ENCODE measurements around the gene VPREB3.
"Not testable (repeated sequence)": the region's sequence is repeated elsewhere in the genome, so short reads cannot be mapped to it uniquely, and the experiment has no call there.

Gene VPREB3

DNA sequence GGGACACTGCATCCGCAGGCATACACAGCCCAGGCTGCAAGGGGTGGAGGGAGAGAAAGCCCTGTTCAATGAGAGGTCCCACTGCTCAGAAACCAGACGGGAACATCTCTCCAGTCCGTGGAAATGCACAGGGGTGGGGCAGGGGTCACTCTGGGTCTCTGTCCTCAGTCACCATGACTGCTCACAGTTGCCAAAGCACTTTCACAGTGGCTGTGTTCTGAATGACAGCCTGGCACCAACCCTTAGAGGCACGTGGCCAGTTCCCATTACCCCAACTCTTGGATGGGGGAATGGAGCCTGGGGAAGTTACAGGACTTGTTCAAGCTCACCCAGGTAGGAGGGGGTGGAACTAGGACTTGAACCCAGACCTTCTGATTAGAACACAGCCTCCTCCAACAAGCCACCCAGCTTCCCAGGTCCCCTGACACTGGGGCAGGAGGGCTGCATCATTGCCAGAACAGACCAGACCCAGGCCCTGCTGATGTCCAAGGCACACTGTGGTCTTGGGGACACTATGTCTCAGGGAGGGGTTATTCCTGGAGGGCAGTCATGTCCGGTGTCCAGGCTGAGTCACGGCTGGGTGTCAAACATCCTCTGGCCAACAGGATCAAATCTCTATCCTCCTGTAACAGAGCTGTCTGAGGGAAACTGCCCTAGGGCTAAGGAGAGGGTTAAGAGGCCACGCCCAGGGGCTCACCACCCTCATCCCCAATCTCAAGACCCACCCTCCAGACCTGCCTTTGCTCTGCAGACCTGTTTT is 11.5 kb downstream of the VPREB3 start:
- DNase-seq (ENCODE audit: low spot score): no peak

GRCh38 chr22:23737696-23738095 is 16.5 kb downstream of the VPREB3 start:
- DNase-seq (ENCODE audit: low spot score): no peak

- DNase-seq (ENCODE audit: low spot score): not testable (repeated sequence)
Observed at GRCh38 chr22:23728108-23728507, 26.1 kb downstream of the VPREB3 start.

DNA sequence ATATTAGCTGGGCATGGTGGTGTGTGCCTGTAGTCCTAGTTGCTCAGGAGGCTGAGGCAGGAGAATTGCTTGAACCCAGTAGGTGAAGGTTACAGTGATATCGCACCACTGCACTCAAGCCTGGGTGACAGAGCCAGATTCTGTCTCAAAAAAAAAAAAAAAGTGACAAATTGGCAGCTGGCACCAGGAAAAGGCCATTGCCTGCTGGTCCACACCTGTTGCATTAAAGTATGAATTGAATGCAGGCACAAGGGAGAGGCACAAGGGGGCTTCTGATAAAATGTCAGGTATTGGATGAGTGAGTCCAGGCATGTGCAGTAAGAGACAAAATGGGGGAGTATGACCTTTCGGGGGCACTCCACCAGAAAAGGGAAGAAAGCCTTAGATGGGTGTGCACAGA is 31.5 kb downstream of the VPREB3 start:
- DNase-seq (ENCODE audit: low spot score): no peak

DNA sequence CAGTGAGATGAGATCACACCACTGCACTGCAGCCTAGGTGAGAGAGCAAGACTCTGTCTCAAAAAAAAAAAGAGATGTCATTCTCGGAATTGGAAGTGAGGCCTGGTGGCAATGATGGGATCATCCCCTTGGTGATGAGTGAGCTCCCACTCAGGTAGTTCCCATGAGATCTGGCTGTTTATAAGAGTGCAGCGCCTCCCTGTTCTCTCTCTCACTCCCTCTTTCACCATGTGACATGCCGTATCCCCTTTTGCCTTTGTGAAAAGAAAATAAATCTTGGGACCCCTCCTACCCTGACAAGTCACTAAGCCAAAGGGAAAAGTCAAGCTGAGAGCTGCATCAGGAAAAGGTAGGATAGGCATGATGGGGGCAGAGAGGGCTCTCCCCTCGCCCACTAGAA is 32.1 kb downstream of the VPREB3 start:
- no peak for DNase-seq (ENCODE audit: low spot score)

DNA sequence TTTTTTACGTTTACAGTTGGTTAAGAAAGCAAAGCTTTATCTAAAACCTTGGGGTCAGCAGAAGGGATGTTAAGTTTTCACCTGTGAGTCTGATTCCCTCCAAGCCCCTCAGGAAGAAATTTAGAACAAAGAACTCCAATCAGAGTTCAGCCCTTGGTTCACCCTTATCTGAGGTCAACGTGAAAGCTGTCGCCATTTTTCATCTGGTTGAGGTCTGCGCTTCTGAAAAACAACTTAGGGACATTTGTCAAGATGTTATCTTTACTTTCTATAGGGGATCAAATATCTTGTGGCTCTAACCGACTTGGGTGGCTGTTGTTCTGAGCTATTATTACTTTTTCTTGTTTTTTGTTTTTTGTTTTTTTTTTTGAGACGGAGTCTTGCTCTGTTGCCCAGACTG is 33.4 kb downstream of the VPREB3 start:
- no peak for DNase-seq (ENCODE audit: low spot score)

GRCh38 chr22:23718371-23719165 is 35.7 kb downstream of the VPREB3 start:
- no peak for DNase-seq (ENCODE audit: low spot score)

GRCh38 chr22:23716811-23717801 is 37.1 kb downstream of the VPREB3 start:
- DNase-seq (ENCODE audit: low spot score): peak; percentile 80

DNA sequence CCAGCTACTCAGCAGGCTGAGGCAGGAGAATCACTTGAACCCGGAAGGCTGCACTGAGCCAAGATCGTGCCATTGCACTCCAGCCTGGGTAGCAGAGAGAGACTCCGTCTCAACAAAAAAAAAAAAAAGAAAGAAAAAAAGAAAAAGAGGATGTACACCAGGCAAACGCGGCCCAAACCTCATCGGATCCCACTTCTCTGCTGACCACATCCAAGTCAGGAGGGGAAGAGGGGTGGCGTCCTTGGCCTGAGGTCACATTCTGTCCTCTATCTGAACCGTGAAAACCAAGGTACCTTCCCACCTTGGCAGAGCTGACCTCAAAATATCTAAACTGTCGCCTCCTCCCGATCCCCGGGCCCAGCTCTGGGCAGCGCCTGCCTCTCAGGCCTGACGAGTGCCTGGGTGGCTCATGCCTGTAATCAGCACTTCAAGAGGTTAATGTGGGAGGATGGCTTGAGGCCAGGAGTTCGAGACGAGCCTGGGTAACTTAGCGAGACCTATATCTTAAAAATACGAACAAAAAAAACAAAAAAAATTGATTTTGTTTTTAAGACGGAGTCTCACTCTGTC is 38.3 kb downstream of the VPREB3 start:
- no peak for DNase-seq (ENCODE audit: low spot score)

- DNase-seq (ENCODE audit: low spot score): no peak
Observed at GRCh38 chr22:23714596-23715578, 39.3 kb downstream of the VPREB3 start.

DNA sequence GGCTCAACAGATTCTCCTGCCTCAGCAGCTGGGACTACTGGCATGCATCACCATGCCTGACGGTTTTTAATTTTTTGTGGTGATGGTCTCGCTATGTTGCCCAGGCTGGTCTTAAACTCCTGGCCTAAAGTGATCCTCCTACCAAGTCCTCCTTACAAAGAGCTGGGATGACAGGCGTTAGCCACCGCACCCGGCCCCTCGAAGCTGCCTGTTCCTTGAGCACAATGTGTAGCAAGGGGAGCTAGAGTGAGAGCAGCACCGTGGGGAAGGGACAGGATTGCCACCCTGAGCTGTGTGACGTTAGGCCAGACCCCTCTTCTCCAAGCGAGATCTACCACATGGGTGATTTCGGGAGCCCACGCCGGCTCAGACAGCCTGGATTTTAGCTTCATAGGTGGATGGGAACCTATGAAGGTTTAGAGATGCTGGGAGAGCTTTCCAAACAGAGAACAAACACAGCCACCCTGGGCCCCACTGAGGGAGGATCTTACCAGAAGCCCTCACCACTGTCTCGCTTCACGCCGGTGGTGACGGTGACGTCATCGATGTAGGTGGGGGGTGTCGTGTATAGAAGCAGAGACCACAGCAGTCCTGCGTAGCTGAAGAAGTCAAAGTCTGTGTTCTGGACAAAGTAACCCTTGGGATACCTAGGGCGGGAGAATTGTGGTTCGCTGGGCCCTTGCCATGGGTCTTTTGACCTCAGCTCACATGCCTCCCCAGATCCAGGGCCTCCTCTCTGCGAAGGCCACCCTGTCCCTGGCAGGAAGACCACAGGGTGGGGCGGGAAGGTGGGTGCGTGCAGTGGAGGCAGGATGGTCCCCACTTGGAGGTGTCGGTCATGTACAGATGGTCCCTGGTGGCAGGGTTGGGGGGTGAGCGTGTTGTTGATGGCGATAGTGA is 40.3 kb downstream of the VPREB3 start:
- DNase-seq (ENCODE audit: low spot score): no peak

DNA sequence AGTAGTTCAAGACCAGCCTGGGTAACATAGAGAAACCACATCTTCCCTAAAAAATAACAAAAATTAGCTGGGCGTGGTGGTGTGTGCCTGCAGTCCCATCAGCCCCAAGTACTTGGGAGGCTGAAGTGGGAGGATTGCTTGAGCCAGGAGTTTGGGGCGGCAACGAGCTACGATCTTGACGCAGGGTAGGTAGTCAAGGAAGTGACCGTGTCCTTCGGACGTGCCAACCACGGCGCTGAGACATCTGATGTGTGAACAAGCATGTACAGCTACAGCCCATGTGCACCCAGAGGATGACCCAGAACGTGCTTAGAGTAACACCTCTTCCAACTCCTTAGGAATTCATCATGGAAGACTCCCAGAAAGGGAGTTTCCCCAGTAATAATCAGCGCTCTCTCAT is 42.0 kb downstream of the VPREB3 start:
- DNase-seq (ENCODE audit: low spot score): no peak

DNA sequence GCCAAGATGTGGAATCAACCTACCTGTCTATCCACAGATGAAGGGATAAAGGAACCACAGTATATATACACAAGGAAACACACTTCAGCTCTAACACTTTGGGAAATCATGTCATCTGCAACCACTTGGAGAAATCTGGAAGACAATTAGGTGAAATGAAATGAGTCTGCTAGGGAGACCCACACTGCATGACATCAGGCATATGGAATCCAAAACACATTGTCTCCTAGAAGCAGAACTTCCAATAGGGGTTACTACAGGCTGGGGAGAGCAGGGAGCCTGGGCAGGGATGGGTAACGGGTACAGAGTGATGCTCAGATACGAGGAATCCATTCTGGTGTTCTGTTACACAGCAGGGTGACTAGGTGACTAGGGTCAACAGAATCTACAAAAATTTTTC is 45.1 kb downstream of the VPREB3 start:
- no peak for DNase-seq (ENCODE audit: low spot score)

DNA sequence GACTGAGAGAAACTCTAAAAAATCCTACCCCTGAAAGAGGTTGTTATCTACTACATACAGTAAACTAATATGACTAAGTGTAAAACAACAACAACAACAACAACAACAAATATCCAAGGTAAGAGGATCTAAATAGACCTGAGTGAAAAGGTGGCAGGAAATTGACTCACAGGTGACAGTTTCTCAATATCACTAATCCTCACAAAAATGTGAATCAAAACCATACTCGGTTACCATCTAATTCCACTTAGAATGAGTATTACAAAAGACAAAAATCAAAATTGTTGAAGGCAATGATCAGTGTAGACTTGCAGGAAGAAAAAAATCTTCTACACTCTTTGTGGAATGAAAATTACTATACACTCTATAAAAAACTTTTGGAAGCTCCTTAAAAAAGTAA is 46.0 kb downstream of the VPREB3 start:
- DNase-seq (ENCODE audit: low spot score): no peak

DNA sequence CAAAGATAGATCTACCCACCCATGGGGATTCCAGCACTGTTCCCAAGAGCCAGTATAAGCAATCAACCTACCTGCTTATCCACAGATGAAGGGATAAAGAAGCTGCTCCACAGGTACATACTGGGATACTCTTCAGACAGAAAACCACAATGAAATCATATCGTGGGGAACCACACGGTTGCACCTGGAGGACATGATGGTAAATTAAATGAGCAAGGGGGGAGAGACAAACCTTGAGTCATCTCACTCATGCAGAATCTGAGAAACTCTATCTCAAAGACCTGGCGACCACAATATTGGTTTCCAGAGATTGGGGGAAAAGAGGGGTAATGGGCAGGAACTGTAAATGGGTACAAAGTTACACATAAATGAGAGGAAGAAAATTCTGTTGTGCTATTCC is 48.9 kb downstream of the VPREB3 start:
- DNase-seq (ENCODE audit: low spot score): peak; percentile 20

- peak; percentile 33 for DNase-seq (ENCODE audit: low spot score)
Observed at GRCh38 chr22:23704829-23705228, 49.4 kb downstream of the VPREB3 start.

GRCh38 chr22:23704062-23704461 is 50.2 kb downstream of the VPREB3 start:
- no peak for DNase-seq (ENCODE audit: low spot score)

Measured in CD4-positive, alpha-beta T cell treated with Interleukin-15 for 4 hours (primary cell).